GM19351 (cell line): Measurements from ENCODE around the gene DCHS2.

ENCODE experiments used
- ATAC-seq: cut with Tn5 transposase; IDR thresholded peaks from one replicate; pipeline ENCODE4 v1.9.1; 2021; ENCODE audit warnings: mild to moderate bottlenecking, moderate library complexity; ENCODE audit not compliant: unreplicated experiment

The DCHS2 gene

DNA sequence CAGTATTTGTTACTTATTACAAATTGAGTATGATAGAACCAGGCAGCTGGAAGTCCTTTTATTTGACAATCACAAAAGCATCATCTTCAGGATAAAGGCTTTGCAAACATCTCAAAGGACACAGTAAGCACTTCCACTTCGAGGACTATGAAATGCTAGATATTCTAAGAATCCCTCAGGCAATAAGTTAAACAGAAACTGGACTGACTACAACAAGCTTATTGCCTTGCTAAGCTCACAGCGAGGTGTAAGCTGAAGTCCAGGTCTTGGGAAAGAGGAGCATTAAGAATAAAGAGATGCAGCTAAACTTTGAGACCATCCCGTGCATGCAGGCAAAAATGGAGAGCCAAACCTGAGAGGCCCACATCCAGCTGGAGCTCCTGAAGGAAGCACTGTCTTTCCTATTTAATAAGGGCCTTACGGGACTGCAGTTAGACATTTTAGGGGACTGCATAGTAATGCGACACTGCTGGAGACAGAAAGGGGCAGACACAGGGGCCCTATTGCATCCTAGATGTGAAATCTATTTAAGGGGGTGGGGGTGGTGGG lies 38.7 kb downstream of the DCHS2 start:
- ATAC-seq = no peak

DNA sequence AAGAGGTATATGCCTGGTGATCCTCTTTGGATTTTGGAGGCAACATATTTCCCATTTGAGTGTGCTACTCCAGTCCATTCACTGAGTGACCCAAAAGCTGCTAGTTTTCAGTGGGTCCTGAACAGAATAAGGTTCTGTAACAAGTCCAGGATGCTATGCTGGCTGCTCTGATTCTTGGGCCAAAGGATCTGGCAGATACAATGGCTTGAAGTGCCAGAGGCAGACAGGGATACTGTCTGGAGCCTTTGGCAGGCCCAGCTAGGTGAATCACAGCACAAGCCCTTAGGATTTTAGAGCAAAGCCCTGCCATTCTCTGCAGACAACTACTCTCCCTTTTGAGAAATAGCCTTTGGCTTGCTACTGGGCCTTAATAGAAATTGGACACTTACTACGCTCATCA lies 40.6 kb downstream of the DCHS2 start:
- no peak for ATAC-seq

DNA sequence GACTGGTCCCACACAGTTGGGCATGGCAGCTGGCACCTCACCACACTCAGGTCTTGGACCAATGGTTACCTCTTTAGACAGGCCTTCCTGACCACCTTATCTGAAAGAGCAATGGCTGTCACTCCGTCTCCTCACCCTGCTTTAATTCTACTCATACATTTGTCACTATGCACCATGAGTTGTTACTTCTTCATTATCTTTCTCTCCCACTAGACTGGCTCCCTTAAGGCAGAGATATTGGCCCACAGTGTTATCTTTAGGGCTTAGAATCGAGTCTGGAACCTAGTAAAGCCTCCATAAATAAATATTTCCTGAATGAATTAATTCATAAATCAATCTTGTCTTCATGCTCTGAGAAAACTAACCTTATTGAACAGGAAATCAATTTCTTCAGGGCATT lies 46.6 kb downstream of the DCHS2 start:
- no peak for ATAC-seq

DNA sequence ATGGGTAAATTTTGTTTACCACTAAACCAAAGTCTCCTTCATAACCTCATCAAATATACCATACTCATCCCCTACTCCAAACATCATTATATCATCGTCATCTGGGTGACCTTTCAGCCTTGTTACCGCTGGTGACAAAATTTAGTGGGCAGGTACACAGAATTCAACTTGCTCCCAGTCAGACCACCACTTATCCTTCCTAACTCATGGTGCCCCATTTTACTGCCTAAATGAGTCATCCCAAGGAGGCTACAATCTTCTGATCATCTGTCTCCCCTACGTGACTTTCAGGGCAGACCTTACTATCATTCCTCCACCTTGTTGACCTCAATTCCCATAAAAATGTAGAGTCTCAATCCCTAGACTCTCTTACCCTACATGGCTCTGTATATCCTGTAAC lies 49.6 kb downstream of the DCHS2 start:
- ATAC-seq = no peak

DNA sequence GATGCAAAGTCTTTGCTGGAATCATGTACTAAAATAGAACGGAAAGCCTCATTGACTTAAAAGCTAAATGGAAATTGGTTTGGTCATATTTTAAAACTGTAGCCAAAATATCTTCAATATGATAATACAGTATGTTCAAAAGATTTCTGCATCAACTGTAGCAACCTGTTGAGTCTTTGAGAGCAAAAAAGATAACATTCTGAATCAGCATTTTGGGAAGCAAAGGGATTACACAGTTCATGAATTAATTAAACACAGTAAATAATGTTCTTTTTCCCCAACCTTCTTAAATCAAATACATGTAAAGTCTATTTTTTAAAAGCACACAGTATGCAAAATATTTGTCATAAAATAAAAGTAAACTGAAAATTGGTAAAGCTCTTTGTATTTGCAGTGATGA lies 50.5 kb downstream of the DCHS2 start:
- ATAC-seq = no peak

DNA sequence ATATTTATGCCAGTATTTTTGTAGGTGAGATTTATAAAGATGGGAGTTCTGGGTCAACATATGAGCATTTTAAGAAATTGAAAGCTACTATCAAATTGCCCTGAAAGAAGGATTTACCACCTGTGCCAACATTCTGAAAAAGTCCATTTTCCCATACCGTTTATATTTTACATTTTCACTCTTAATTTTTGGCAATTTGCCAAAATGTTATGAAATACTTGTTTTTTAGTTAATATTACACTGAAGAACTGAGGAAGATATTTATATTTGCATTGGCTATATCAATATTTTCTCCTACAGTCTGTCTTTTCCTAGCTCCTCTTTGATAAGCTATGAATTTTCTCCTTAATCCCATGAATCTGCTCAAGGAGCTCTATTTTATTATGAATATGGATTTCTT lies 52.4 kb downstream of the DCHS2 start:
- ATAC-seq = no peak

DNA sequence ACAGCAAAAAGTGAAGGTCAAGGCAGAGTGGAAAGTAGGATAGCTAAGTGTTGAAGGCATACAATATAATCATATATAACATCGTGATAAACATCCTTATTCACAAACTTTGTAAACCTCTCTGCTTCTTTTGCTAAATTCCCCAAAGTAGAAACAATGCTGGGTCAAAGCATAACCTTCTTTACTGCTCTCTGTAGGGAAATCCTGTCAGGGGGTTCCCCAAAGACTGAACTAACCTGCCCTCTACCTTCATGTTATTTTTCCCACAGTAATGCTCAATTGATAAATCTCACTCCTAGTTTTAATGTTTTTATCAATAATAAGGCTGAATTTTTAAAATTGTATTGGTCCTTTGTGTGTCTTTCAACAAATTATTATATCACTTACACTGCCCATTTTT lies 55.7 kb downstream of the DCHS2 start:
- no peak for ATAC-seq

DNA sequence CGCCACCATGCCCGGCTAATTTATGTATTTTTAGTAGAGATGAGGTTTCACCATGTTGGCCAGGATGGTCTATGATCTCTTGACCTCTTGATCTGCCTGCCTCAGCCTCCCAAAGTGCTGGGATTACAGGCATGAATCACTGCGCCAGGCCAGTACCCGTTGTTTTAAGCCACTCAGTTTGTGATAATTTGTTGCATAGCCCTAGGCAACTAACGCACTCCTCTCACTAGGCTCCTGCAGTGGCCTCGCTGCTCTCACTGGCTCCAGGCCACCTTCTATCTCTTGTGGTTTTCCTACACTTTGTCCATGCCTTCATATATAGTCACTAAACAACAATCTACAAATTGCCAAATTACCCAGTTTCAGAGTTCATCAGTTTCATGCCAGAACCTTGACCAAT lies 58.1 kb downstream of the DCHS2 start:
- no peak for ATAC-seq

DNA sequence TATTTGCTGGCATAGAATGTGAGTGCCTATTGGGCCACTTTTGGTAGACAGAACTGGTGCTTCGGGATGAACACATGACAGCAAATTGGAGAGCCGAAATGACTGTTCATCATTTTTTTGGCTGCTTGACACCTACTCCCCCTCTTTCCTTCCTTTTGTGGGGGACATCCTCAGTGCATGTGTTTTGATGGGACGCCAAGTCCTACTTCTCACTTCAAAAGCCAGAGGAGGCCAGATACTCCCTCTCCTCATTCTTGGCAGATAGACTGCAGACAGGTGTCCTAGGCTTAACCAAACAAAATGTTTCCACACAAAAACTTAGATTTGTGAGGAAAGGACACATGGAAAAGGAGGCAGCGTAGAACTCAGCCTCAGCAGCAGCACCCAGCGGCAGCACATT lies 62.4 kb downstream of the DCHS2 start:
- no peak for ATAC-seq

DNA sequence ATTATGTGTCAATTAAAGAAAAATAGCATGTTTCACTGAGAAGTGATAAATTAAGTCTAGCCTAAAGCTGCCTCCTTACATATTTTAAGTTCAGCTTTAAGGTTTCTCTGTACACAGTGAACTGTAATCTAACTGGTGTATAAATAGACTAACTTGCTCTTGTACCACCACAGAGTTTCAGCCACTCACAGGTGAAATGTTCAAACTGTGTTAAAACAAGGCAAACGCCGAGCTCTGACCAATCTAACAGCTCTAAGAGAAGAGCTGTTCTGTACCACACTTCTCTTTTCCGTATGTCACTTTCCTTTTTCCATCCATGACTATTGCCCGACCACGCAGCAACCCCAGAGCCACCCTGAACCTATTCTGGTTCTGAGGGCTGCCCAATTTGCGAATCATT lies 64.5 kb downstream of the DCHS2 start:
- peak; percentile 47 for ATAC-seq

DNA sequence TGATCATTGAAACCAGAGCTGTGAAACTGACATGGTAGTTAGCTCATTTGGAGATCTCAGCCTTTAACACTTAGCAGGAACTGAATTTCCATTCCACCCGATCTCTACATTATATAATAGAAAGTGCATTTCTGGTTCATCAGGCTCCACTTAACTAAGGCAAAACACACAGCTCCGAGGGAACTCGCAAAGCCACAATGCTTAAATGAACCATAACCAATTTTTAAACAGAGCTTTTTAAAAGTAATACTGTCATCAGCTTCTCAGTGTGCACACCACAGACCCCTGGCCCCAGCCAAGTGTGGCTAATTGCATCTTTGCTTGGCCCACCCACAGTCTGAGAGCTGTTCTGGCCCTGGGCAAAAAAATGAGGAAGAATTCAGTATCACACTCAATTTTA lies 66.1 kb downstream of the DCHS2 start:
- ATAC-seq = no peak

DNA sequence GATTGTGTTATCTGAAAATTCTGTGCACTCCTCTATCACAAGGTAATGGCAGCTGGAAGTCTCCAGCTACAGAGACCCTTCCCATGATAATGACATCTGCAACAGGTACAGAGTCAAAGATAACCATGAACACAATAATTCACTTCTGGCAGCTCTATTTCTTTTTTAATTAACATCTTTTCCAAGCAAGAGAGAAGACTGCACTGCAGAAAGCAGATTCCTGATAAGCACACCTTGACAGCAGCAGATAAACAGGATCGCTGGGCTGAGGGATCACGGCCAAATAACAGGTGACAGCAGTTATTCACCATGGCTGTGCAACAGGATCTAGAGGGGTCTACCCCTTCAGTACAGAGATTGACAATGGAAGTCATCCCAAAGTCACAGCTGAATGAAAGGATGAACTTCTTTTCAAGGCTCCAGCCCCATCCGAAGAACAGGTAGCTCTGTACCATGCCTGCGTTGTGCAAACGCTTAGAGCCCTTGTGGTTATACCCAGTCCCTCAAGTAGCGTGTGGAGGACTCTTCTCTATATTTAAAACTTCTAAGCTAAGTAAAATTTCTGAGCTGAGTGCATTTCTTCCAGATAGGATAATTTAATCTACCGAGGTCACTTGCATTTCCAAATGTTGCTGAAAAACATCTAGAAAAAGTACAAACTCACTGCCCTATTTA lies 66.7 kb downstream of the DCHS2 start:
- ATAC-seq = no peak

DNA sequence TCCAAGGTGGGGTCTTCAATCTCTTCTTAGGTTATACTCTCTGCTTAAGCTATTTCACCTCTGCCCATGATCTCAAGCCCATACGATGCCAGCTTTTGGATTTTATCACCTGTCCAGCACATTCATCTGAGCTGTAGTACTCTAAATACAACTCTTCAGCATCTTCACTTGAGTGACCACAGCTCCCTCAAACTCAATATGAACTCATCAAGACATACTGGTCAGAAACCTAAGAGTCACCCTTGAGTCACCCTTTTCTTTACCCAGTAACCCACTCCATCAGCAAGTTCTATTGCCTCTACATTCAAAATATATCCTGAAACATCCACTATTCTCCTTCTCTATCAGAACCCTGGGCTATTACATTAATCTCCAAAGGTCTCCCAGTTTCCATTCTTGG lies 69.4 kb downstream of the DCHS2 start:
- ATAC-seq = no peak

DNA sequence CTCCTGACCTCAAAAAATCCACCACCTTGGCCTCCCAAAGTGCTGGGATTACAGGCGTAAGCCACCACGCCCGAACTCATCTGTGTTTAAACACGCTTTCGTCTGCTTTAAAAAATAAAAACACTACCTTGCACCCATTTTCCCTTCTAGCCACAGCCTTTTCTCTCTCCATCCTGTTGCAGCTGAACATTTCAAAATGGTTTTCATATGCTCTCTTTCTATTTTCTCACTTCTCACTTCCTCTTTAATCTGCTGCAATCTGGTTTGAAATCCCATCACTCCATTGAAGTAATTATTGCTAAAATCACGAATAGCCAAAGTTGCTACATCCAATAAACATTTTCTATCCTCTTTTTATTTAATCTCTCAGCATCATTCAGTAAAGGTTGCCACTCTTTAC lies 70.0 kb downstream of the DCHS2 start:
- peak; percentile 66 for ATAC-seq

DNA sequence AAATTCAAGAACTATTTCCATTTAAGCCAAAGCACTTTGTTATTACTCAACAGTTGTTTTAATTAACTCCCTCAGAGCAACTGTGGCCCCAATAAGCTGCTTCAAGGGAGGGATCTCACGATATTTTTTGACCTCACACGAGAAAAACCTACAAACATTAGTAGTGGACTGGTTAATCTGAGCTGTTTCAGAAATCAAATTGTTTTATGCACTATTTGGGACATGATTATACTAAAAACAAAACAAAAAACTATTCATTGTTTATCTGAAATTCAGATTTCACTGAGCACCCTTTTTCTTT lies 74.3 kb downstream of the DCHS2 start:
- ATAC-seq = no peak

DNA sequence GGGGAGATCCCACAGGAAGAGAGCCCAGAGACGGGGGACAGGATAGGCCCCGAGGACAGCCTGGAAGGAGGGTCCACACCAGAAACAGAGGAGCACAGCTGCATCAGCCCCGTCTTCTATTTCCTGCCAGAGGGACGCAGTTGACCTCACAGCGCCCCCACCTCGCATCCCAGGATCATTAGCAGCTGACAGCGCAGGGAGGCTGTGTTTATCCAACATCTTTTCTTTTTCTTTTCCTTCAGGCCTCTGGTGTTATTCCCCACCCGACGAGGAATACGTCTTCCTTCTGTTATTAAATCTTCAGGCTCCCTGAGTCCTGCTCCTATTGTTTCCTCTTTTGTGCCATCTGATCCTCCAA lies 75.4 kb downstream of the DCHS2 start:
- ATAC-seq = peak; percentile 28

DNA sequence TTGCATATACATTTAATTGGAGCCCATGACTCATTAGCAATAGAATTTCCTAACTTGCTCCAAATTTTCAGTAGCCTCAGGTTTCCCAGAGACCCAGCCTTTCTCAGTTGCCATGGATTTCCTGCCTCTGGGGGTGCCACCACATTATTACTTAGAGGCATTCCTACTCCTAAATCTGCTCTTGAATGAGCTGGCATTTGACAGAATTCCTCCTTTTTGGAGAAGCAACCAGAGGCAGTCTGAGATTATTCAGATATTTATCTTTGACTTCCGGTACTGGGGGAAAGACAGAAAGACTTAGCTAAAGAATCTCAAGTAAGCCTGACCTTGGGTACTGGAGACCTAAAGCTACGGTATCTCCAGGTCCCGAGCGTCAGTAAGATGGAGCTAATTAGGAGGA lies 76.3 kb downstream of the DCHS2 start:
- ATAC-seq = no peak

DNA sequence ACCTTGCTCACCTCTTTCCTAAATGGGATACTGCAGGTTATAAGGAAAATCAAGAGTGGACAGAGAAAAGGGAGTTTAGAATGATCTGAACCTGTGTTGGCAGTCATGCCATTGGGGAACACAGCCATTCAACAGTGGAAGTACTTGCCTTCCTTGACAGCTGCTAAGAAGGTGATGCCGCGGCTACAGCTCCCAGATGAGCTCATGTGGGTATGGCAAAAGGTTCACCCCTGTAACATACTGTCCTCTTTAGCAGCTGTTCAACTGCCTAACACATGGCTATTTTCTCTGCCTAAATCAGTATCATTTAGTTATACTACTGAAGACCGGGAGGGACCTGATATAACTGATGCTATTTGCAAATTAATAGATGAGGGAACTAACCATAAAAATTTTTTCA lies 76.8 kb downstream of the DCHS2 start:
- ATAC-seq = no peak

DNA sequence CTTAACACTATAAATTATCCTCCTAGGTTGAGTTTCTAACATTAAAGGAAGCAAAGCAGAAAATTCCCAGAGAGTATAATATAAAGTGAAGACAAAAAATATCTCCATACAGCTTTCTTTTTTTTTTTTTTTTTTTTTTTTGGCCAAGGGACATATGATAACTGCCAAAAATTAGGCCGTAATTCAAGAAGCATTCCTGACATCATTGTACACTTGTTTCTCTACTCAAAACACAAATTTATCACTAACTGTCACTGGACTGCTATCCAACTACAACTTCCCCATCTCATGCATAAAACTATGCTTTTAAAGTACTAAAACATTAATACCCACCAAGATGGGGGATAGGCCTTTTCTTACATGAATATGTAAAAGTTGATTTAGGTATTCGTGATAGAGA lies 77.2 kb downstream of the DCHS2 start:
- ATAC-seq = no peak

DNA sequence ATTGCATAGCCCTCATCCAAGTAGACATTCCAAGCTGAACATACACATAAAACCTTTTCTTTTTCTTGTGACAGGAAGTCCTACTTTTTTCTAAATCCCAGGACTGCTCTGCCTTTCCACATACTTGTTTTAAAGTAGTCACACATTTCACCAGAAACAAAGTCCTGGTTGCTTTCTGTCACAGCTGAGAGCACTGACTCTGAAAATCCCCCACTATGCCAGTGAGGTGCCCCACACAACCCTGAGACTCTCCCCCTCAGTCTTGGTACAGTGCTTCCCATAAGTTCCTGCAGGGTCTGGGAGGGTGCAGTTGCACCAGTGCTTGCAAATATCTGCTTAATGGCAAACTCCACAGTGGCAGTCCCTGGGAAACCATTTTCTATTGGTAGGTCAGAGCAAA lies 84.2 kb downstream of the DCHS2 start:
- ATAC-seq = no peak

DNA sequence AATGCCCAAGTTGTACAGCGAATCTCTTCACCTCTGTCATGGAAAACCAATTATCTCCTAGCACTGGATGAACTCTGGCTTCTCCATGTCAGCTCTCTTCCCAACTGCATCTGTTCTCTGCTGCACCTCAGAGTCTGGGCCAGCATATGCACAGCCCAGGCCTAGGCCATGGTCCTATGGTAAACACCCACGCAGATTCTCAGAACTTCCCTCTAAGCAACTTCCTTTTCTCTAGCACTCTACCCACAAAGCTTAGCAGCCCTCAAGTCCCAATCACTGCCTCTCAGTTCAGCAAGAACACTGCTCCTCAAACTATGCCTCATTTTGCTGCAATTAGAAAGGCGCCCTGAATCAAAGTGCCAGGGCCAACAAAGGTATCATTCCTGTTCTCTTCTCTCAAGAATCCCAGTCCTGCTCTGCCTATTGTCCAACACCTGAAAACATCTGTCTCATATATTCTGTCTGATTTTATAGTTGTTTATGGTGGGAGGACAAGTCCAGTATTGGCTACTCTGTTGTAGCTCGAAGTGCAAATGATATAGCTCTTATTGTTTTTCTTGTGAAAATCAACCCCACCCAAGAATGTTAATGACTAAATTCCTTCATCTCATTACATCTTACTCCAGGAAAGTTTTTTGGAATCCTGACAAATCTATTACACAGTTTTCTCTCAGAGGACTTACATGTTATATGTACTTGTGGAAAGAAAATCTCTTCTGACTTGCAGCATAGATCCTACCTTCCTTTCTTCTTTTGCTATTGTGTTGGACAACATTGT lies 85.4 kb downstream of the DCHS2 start:
- peak; percentile 99 for ATAC-seq

DNA sequence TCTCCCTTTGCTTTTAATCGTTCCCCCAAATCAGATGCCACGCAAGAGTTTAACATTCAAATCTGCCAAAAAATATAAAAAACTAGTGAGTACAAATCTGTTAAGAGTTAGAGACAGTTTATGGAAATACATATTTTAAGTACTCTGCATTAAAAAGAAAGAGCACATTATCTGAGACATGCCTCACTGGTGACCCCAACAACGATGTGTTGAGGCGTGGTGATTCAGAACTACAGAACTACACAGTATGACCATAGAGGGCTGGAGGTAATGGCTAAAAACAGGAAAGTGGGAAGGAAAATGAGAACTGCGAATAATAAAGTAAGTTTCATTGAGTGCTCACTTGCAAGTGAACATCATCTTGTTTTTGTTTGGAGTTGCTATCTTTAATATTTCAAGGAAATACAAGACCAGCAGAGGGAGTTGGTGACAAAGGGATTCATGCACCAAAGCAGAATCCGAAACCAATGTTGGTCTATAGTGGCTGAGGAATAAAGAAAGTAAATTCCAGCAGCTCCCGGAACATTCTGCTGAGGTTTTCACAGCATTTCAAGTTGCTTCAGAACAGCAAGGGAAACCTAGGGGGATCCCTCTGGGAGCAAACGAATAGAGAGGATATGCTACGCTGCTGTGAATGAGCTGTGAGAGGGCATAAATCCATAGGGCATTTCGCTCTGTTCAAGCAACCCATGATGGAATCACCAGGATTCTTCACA lies 92.2 kb downstream of the DCHS2 start:
- ATAC-seq = no peak
